Gastroesophageal sphincter (tissue), 3 donors: ENCODE data around the gene ST7.

Experiments
- CTCF ChIP-seq, 4 experiments: fragments of 200-600 bp in 2 of 4; fragments of 450-650 bp in 2 of 4; sonication (generic) in 1 of 4; IDR thresholded peaks; one replicate each; pipeline ENCODE4 v1.5.1; 2017 to 2019; ENCODE audit warnings: antibody characterized with exemption in 4 of 4, mild to moderate bottlenecking in 2 of 4, moderate library complexity in 2 of 4
- POLR2A ChIP-seq, 2 donors: fragments of 450-650 bp; IDR thresholded peaks; one replicate each; pipeline ENCODE4 v1.6.1; 2017; ENCODE audit warnings: antibody characterized with exemption in 2 of 2, mild to moderate bottlenecking in 2 of 2, moderate library complexity in 1 of 2
- POLR2AphosphoS5 ChIP-seq: sonication (generic); formaldehyde crosslinking; IDR thresholded peaks from one replicate; pipeline ENCODE4 v1.6.1; 2017; ENCODE audit warnings: antibody characterized with exemption

- no peak for TF ChIP-seq POLR2AphosphoS5
- no peak for TF ChIP-seq CTCF (IDR thresholded peaks at IDR 0.05)
- no peak for TF ChIP-seq POLR2A (IDR thresholded peaks at IDR 0.05)
These were observed 98.5 kb downstream of the ST7 start for GRCh38 chr7:117051808-117052207.
